B cell (primary cell): ENCODE data around the gene COG8. TPM values are rescaled to one million over a fixed set of nuclear protein-coding genes. Genes with fewer than 3 reads are reported as not detected.

Experiments used
- ATAC-seq: fragments of 200-7000 bp; cut with Tn5 transposase; one replicate; pipeline ENCODE4 v1.10.0; 2021; ENCODE audit warnings: low read depth, mild to moderate bottlenecking, moderate number of reproducible peaks, moderate library complexity
- CTCF ChIA-PET: fragments of 350-600 bp; sonication (Branson Sonifier 250); formaldehyde crosslinking; loops from one replicate; lab custom pipeline; 2021; ENCODE audit warnings: antibody characterized with exemption, inconsistent platforms; lab: Charles Lee
- POLR2A ChIA-PET: fragments of 350-600 bp; sonication (Branson Sonifier 250); formaldehyde crosslinking; loops from one replicate; lab custom pipeline; 2021; ENCODE audit warnings: antibody characterized with exemption; lab: Charles Lee
- DNase-seq: peaks from one replicate; pipeline ENCODE4 v3.0.0; 2013
- H2AFZ ChIP-seq: 2 replicates; pipeline ENCODE4 v1.6.1; 2012; ENCODE audit warnings: mild to moderate bottlenecking, low read depth, low read length; ENCODE audit not compliant: insufficient read depth, poor library complexity, severe bottlenecking
- H3K27ac ChIP-seq, 2 donors: 1 replicate in 1 of 2; 2 replicates in 1 of 2; pipeline ENCODE4 v1.5.1; 2012 to 2013; ENCODE audit warnings: low read length in 2 of 2, mild to moderate bottlenecking in 2 of 2, moderate library complexity in 1 of 2
- H3K27me3 ChIP-seq, 4 experiments: fragments of 200-600 bp in 1 of 4; sonication (generic) in 1 of 4; replicated peaks in 1 of 4; 1 replicate in 2 of 4; 2 replicates in 2 of 4; pipeline versions ENCODE4 v1.6.1 to v1.7.0; 2013 to 2016; ENCODE audit warnings: low read length in 3 of 4, mild to moderate bottlenecking in 2 of 4, mixed read lengths in 1 of 4, moderate library complexity in 1 of 4; ENCODE audit not compliant: insufficient read depth in 4 of 4, control insufficient read depth in 3 of 4; ENCODE audit errors: control extremely low read depth in 1 of 4
- H3K36me3 ChIP-seq, 2 experiments: replicated peaks in 1 of 2; 1 replicate in 1 of 2; 2 replicates in 1 of 2; pipeline versions ENCODE4 v1.6.1 to v1.7.1; 2013; ENCODE audit warnings: low read length in 1 of 2; ENCODE audit not compliant: insufficient read depth in 2 of 2, control insufficient read depth in 1 of 2; ENCODE audit errors: control extremely low read depth in 1 of 2, extremely low read depth in 1 of 2
- H3K4me1 ChIP-seq, 2 donors: fragments of 200-600 bp in 1 of 2; sonication (generic) in 1 of 2; 1 replicate in 1 of 2; 2 replicates in 1 of 2; pipeline versions ENCODE4 v1.5.1 to v1.6.1; 2013 to 2017; ENCODE audit warnings: low read length in 2 of 2; ENCODE audit not compliant: control insufficient read depth in 2 of 2, insufficient read depth in 2 of 2
- H3K4me2 ChIP-seq: replicated peaks from 2 replicates; pipeline ENCODE3; 2012; ENCODE audit warnings: mild to moderate bottlenecking, low read depth, low read length; ENCODE audit not compliant: poor library complexity, severe bottlenecking
- H3K4me3 ChIP-seq, 5 experiments: fragments of 200-600 bp in 1 of 5; sonication (generic) in 1 of 5; 1 replicate in 3 of 5; 2 replicates in 2 of 5; pipeline versions ENCODE4 v1.5.1 to v1.7.0; 2011 to 2016; ENCODE audit warnings: low read length in 4 of 5, mild to moderate bottlenecking in 4 of 5, low read depth in 2 of 5, control low read depth in 1 of 5, moderate library complexity in 1 of 5; ENCODE audit not compliant: insufficient read depth in 1 of 5; ENCODE audit errors: control extremely low read depth in 1 of 5, extremely low read depth in 1 of 5
- H3K79me2 ChIP-seq: fragments of 200-600 bp; sonication (generic); one replicate; pipeline ENCODE4 v1.6.0; 2016; ENCODE audit warnings: low read length; ENCODE audit not compliant: control insufficient read depth, insufficient read depth
- H3K9ac ChIP-seq: fragments of 200-600 bp; sonication (generic); 2 replicates; pipeline ENCODE4 v1.6.1; 2017; ENCODE audit warnings: mild to moderate bottlenecking, low read length, moderate library complexity
- H3K9me3 ChIP-seq, 3 donors: one replicate each; pipeline versions ENCODE4 v1.6.1 to v1.7.1; 2013; ENCODE audit warnings: low read length in 2 of 3; ENCODE audit not compliant: control insufficient read depth in 2 of 3, insufficient read depth in 1 of 3; ENCODE audit errors: control extremely low read depth in 1 of 3
- H4K20me1 ChIP-seq: 2 replicates; pipeline ENCODE4 v1.6.0; 2012; ENCODE audit warnings: mild to moderate bottlenecking, low read length; ENCODE audit not compliant: insufficient read depth, control insufficient read depth, poor library complexity, severe bottlenecking
- H3K27ac Mint-ChIP-seq: one replicate; pipeline ENCODE4 v1.8.0; 2021; ENCODE audit warnings: mixed read lengths
- H3K27me3 Mint-ChIP-seq: one replicate; pipeline ENCODE4 v1.8.0; 2021; ENCODE audit warnings: mixed read lengths
- H3K4me1 Mint-ChIP-seq: one replicate; pipeline ENCODE4 v1.8.0; 2021; ENCODE audit warnings: mixed read lengths
- H3K4me3 Mint-ChIP-seq: one replicate; pipeline ENCODE4 v1.8.0; 2021; ENCODE audit warnings: mixed read lengths
- H3K9me3 Mint-ChIP-seq: one replicate; pipeline ENCODE4 v1.8.0; 2022; ENCODE audit warnings: mixed read lengths; ENCODE audit not compliant: insufficient read depth
- EZH2 ChIP-seq: IDR thresholded peaks from 2 replicates; pipeline ENCODE4 v1.6.1; 2012; ENCODE audit warnings: borderline replicate concordance, low read depth, mild to moderate bottlenecking, moderate library complexity, low read length; ENCODE audit not compliant: insufficient read depth, poor library complexity, severe bottlenecking
- WGBS: methylation state at CpG from one replicate; pipeline ENCODE4 v1.1.5; 2013; ENCODE audit warnings: missing lambda C conversion rate; ENCODE audit not compliant: insufficient coverage; 5-methylcytosine and 5-hydroxymethylcytosine counted together
- intact Hi-C: fragments of 100-400 bp; cut with micrococcal nuclease; formaldehyde crosslinking; loops from one replicate; pipeline ENCODE4 v1.10.0; 2022
- polyA plus RNA-seq: library from polyadenylated mRNA; depleted of rRNA; stranded (reverse); fragments of >200 nt; gene quantifications from 2 replicates; pipeline ENCODE4 v1.2.3, GENCODE V29; 2012
- total RNA-seq, 2 donors: library from RNA; stranded (reverse); fragments of 120-200 nt in 1 of 2; gene quantifications; 1 replicate in 1 of 2; 2 replicates in 1 of 2; pipeline versions ENCODE4 v1.2.3 to v1.2.4, GENCODE V29; 2013 to 2022
- TF ChIP-seq, protein P1 (sequence below): fragments of 200-600 bp; IDR thresholded peaks from one replicate; pipeline ENCODE4 v1.8.0; 2022; ENCODE audit warnings: antibody characterized with exemption, mild to moderate bottlenecking

Gene COG8
- total and polyA plus RNA-seq, 2 donors (not counting 1 experiment from before 2014, with no cell fraction given), result 34.4 to 61.6 TPM

DNA sequence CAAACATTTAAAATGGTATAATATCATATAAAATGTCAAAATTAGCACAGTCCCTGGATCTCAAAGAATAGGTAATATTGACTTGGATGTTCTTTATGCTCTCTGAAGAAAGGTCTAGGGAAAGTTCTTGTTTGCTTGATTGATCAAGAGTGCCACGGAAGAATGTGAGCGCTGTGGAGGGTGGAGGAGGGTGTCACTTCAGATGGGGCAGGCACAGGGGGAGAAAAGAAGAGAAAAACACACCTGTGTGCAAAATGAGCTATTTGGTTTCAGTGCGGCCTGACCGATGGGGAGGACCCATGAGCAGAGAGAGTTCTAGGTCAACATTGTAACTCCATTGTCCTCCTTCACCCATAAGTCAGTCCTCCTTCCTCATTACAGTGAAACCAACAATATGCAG, 37.1 kb downstream of the COG8 start:
- Histone ChIP-seq H3K4me3 (no peak overlapping the region), H3K79me2 (no peaks in the 10 kb centered on the region), H2AFZ (no peak overlapping the region), H4K20me1 (no peaks in the 10 kb centered on the region), H3K4me1 (no peaks in the 10 kb centered on the region), H3K9me3 (no peaks in the 10 kb centered on the region), H3K9ac (no peak overlapping the region), H3K27ac (no peak overlapping the region), H3K27me3 (no peaks in the 10 kb centered on the region), H3K4me2 (no peak overlapping the region), H3K36me3 (peaks cover 0 to 3% of the 10 kb centered on the region in 2 experiments)
- H3K4me3 Mint-ChIP-seq, result no peak overlapping the region
- no peak for TF ChIP-seq EZH2
- TF ChIP-seq, protein P1, sequence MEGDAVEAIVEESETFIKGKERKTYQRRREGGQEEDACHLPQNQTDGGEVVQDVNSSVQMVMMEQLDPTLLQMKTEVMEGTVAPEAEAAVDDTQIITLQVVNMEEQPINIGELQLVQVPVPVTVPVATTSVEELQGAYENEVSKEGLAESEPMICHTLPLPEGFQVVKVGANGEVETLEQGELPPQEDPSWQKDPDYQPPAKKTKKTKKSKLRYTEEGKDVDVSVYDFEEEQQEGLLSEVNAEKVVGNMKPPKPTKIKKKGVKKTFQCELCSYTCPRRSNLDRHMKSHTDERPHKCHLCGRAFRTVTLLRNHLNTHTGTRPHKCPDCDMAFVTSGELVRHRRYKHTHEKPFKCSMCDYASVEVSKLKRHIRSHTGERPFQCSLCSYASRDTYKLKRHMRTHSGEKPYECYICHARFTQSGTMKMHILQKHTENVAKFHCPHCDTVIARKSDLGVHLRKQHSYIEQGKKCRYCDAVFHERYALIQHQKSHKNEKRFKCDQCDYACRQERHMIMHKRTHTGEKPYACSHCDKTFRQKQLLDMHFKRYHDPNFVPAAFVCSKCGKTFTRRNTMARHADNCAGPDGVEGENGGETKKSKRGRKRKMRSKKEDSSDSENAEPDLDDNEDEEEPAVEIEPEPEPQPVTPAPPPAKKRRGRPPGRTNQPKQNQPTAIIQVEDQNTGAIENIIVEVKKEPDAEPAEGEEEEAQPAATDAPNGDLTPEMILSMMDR, result no peak
- H3K27me3 Mint-ChIP-seq, result no peaks in the 10 kb centered on the region
- no peaks in the 10 kb centered on the region for H3K9me3 Mint-ChIP-seq
- no peak for ATAC-seq
- 62% methylated on average over 2 of the region's 4 CpGs for WGBS
- no peaks in the 10 kb centered on the region for H3K4me1 Mint-ChIP-seq
- ChIA-PET POLR2A (no interaction called here), CTCF (interaction anchor here (0.8 kb wide), 1 partner anchor 16 kb away, joined by 4 read pairs; no protein-coding TSS in a partner anchor)
- H3K27ac Mint-ChIP-seq, result no peak overlapping the region
- intact Hi-C loops, result no loop called here
- no peak for DNase-seq

DNA sequence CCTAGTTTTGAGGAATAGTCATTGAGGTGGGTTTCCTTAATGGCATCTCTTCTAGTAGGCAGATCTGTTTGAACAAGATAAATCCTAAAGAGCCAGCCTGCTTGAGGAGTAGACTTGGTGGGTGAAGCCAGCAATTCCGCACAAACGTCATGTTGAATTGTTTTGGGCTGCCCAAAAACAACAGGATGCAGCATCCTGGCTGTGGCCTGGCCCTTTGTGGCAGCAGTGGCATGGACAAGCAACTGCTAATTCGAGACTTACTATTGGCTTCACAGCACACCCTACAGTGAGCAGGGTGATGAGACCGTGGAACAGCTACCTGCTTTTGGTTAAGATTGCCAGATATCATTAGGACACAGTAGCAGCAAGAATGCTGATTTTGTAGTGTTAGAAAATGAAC, 37.5 kb downstream of the COG8 start:
- no peaks in the 10 kb centered on the region for H3K4me1 Mint-ChIP-seq
- ChIA-PET CTCF (interaction anchor here (0.8 kb wide), 1 partner anchor 16 kb away, joined by 4 read pairs; no protein-coding TSS in a partner anchor), POLR2A (no interaction called here)
- Histone ChIP-seq H3K4me1 (no peaks in the 10 kb centered on the region), H3K4me2 (no peak overlapping the region), H3K27me3 (no peaks in the 10 kb centered on the region), H3K27ac (no peak overlapping the region), H3K9ac (no peak overlapping the region), H3K79me2 (no peaks in the 10 kb centered on the region), H3K9me3 (no peaks in the 10 kb centered on the region), H3K4me3 (no peak overlapping the region), H3K36me3 (peaks cover 0 to 3% of the 10 kb centered on the region in 2 experiments), H2AFZ (no peak overlapping the region), H4K20me1 (no peaks in the 10 kb centered on the region)
- no peak overlapping the region for H3K27ac Mint-ChIP-seq
- TF ChIP-seq, protein P1, result no peak
- TF ChIP-seq EZH2, result no peak
- no peak for ATAC-seq
- WGBS, result 100% methylated on average over 2 of the region's 4 CpGs
- DNase-seq, result no peak
- H3K27me3 Mint-ChIP-seq, result no peaks in the 10 kb centered on the region
- intact Hi-C loops, result no loop called here
- H3K9me3 Mint-ChIP-seq, result no peaks in the 10 kb centered on the region
- H3K4me3 Mint-ChIP-seq, result no peak overlapping the region
